ENCODE results near the gene RAD18. TPM values are rescaled to one million over a fixed set of nuclear protein-coding genes. Genes with fewer than 3 reads are reported as not detected.

The RAD18 gene
- total and polyA plus RNA-seq, 9 of the 15 experiments (the other 6 are each of a cell fraction or from before 2014, with no cell fraction given), result 19.2 to 49.4 (median 34.4) TPM

- TF ChIP-seq MGA (IDR thresholded peaks at IDR 0.05) (peak; percentile 78), CREM (IDR thresholded peaks at IDR 0.05; ENCODE audit: low read depth) (peak; percentile 100), SNRNP70 (optimal IDR thresholded peaks at IDR 0.05; ENCODE audit: low read depth, low read length) (no peak), CSDE1 (IDR thresholded peaks at IDR 0.05) (peak in 1 of 2 experiments; percentile 76; a peak in 2 of 4 replicates), NFIC (IDR thresholded peaks at IDR 0.05) (no peak), FUS (optimal IDR thresholded peaks at IDR 0.05; ENCODE audit: low read depth, low read length) (no peak), MLX (CRISPR knock-in tag; conservative IDR thresholded peaks at IDR 0.05) (no peak), SMARCC2 (IDR thresholded peaks at IDR 0.05; ENCODE audit: low read depth) (no peak), NR2F6 (CRISPR knock-in tag; IDR thresholded peaks at IDR 0.05) (no peak), GABPB1 (CRISPR knock-in tag; IDR thresholded peaks at IDR 0.05) (peak; percentile 93), DEAF1 (CRISPR knock-in tag; IDR thresholded peaks at IDR 0.05) (no peak), LEF1 (IDR thresholded peaks at IDR 0.05) (no peak), HDAC2 (IDR thresholded peaks at IDR 0.05) (peak; percentile 83)
- TF ChIP-seq, protein P1, sequence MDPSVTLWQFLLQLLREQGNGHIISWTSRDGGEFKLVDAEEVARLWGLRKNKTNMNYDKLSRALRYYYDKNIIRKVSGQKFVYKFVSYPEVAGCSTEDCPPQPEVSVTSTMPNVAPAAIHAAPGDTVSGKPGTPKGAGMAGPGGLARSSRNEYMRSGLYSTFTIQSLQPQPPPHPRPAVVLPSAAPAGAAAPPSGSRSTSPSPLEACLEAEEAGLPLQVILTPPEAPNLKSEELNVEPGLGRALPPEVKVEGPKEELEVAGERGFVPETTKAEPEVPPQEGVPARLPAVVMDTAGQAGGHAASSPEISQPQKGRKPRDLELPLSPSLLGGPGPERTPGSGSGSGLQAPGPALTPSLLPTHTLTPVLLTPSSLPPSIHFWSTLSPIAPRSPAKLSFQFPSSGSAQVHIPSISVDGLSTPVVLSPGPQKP (CRISPR knock-in tag; IDR thresholded peaks at IDR 0.05), result no peak
These were observed at the start of gene RAD18 (continued) for GRCh38 chr3:8963137-8963853.
